ES-I3 (cell line): ENCODE results near the gene DENND5B.

Source experiments
- H3K36me3 ChIP-seq: 2 replicates; pipeline ENCODE4 v1.6.1; 2013; ENCODE audit warnings: mild to moderate bottlenecking, low read length, control low read depth, moderate library complexity; ENCODE audit not compliant: insufficient read depth
- H3K4me1 ChIP-seq: 2 replicates; pipeline ENCODE4 v1.6.1; 2013; ENCODE audit warnings: mild to moderate bottlenecking, control low read depth, low read length; ENCODE audit not compliant: insufficient read depth
- H3K9ac ChIP-seq: 2 replicates; pipeline ENCODE4 v1.6.1; 2013; ENCODE audit warnings: low read depth, mild to moderate bottlenecking, low read length, moderate library complexity
- H3K9me3 ChIP-seq: 2 replicates; pipeline ENCODE4 v1.6.1; 2013; ENCODE audit warnings: mild to moderate bottlenecking, low read length, moderate library complexity; ENCODE audit not compliant: control insufficient read depth, insufficient read depth

Gene DENND5B

DNA sequence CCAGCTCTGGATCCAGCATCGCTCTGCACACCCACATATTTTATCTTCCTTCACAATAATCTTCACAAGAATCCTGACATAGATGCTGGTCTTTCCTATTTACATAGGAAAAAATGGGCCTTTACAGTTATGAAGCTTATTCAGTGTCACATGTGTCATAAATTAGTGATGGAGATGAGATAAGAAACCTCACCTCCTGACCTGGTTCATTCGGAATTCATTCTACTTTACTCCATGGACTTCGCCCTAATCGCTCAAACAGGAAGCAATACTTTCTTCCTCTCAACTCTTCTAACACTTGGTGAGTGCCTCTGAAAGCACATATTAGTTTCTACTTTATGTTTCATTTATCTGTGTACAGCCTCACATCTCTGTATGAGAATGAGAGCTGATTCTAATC, 253.0 kb downstream of the DENND5B start:
- no peak overlapping the region for H3K9ac ChIP-seq
- H3K4me1 ChIP-seq = 0 out of 2 replicates have a peak, but pooled peaks cover 3% of the 10 kb centered on the region
- no peaks in the 10 kb centered on the region for H3K36me3 ChIP-seq
- H3K9me3 ChIP-seq = no peaks in the 10 kb centered on the region
